K562 (cell line): ENCODE data around the gene FAAP100. TPM values are rescaled to one million over a fixed set of nuclear protein-coding genes. Genes with fewer than 3 reads are reported as not detected.
A peak's percentile ranks its signal among the peaks of the same experiment; 100 is the strongest.

Source experiments
- ARID1B ChIP-seq: fragments of 450-650 bp; IDR thresholded peaks from 2 replicates; pipeline ENCODE4 v1.6.1; 2016; ENCODE audit warnings: antibody characterized with exemption, mild to moderate bottlenecking, inconsistent platforms
- CHD2 ChIP-seq: IDR thresholded peaks from 2 replicates; pipeline ENCODE4 v1.6.1; 2011; ENCODE audit warnings: low read depth, low read length
- E2F6 ChIP-seq, 2 experiments: IDR thresholded peaks; 2 replicates each; pipeline ENCODE4 v1.6.1; 2011; ENCODE audit warnings: borderline replicate concordance in 1 of 2, control low read depth in 1 of 2, low read depth in 1 of 2, low read length in 1 of 2, mild to moderate bottlenecking in 1 of 2, mixed read lengths in 1 of 2, moderate library complexity in 1 of 2; ENCODE audit not compliant: insufficient read depth in 1 of 2, insufficient read length in 1 of 2, poor library complexity in 1 of 2, severe bottlenecking in 1 of 2; ENCODE audit errors: extremely low read depth in 1 of 2
- NFIC ChIP-seq: fragments of 450-650 bp; IDR thresholded peaks from 2 replicates; pipeline ENCODE4 v1.6.1; 2017; ENCODE audit warnings: mild to moderate bottlenecking, inconsistent platforms
- POLR2G ChIP-seq: fragments of 200-400 bp; formaldehyde crosslinking; IDR thresholded peaks from 2 replicates; pipeline ENCODE4 v1.6.1; 2017; ENCODE audit warnings: low read depth, mild to moderate bottlenecking, antibody characterized with exemption, low read length, moderate library complexity
- TFAP4 ChIP-seq: sonication (generic); formaldehyde crosslinking; IDR thresholded peaks from 2 replicates; pipeline ENCODE4 v1.8.0; 2022; ENCODE audit warnings: missing genetic modification reagents, mild to moderate bottlenecking, moderate library complexity, borderline replicate concordance
- ZBTB33 ChIP-seq: sonication (generic); formaldehyde crosslinking; IDR thresholded peaks from 2 replicates; pipeline ENCODE4 v1.8.1; 2023; ENCODE audit warnings: mild to moderate bottlenecking, missing genetic modification reagents
- polyA plus RNA-seq, 8 experiments: library from polyadenylated mRNA; depleted of rRNA in 4 of 8; stranded (reverse) in 5 of 8; unstranded in 3 of 8; fragments of >200 nt; fragmentation: Nextera tagmentation in 2 of 8; fragmentation: Illumina TruSeq in 1 of 8; extraction: Ambion mirVana in 2 of 8; extraction: Trizol in 1 of 8; gene quantifications; 2 replicates each; pipeline versions ENCODE4 v1.2.1 to v1.2.3, GENCODE V29; 2011 to 2014; ENCODE audit warnings: inconsistent platforms in 1 of 8, missing spikeins in 1 of 8
- total RNA-seq, 7 experiments: library from RNA; depleted of rRNA in 6 of 7; stranded (reverse); fragments of >200 nt in 6 of 7; fragmentation: Illumina TruSeq in 2 of 7; extraction: Trizol in 2 of 7; gene quantifications; 2 replicates each; pipeline versions ENCODE4 v1.2.1 to v1.2.3, GENCODE V29; 2011 to 2021; ENCODE audit warnings: low replicate concordance in 1 of 7

The FAAP100 gene
- total and polyA plus RNA-seq, 9 of the 15 experiments (the other 6 are each of a cell fraction or from before 2014, with no cell fraction given) = 0.31 to 51.2 (median 12.6) TPM

GRCh38 chr17:81536299-81537290 is 15.6 kb downstream of the FAAP100 start (continued):
- no peak for TF ChIP-seq ARID1B
- TF ChIP-seq ZBTB33 (CRISPR knock-in tag) = peak; percentile 86
- peak; percentile 76 for TF ChIP-seq POLR2G
- TF ChIP-seq NFIC = peak; percentile 65
- TF ChIP-seq TFAP4 = peak; percentile 43; the same call in 1 of the 2 replicates
- TF ChIP-seq CHD2 = 0 out of 2 replicates have a peak, but pooled peaks have one; percentile 12
- TF ChIP-seq E2F6 (IDR thresholded peaks at IDR 0.05; ENCODE audit: borderline replicate concordance in 1 of 2, extremely low read depth in 1 of 2, insufficient read depth in 1 of 2, insufficient read length in 1 of 2, low read depth in 1 of 2, low read length in 1 of 2, poor library complexity in 1 of 2, severe bottlenecking in 1 of 2) = peak in 1 of 2 experiments; percentile 67
